Right lung (tissue), 5 donors: ENCODE measurements around the gene CCDC116. TPM values are rescaled to one million over a fixed set of nuclear protein-coding genes. Genes with fewer than 3 reads are reported as not detected.

ENCODE experiments used
- DNase-seq, 2 donors: peaks; one replicate each; pipeline ENCODE4 v3.0.0-alpha.2; 2013
- polyA plus RNA-seq, 5 donors: library from polyadenylated mRNA; unstranded; fragments of 120-200 nt; gene quantifications; one replicate each; pipeline versions ENCODE4 v1.2.1 to v1.2.3, GENCODE V29; 2013; ENCODE audit warnings: inconsistent platforms in 1 of 5, low replicate concordance in 1 of 5; ENCODE audit not compliant: insufficient read length in 5 of 5, insufficient read depth in 1 of 5

Gene CCDC116
- polyA plus RNA-seq, 5 donors = 0.90 to 1.6 (median 1.3) TPM

DNA sequence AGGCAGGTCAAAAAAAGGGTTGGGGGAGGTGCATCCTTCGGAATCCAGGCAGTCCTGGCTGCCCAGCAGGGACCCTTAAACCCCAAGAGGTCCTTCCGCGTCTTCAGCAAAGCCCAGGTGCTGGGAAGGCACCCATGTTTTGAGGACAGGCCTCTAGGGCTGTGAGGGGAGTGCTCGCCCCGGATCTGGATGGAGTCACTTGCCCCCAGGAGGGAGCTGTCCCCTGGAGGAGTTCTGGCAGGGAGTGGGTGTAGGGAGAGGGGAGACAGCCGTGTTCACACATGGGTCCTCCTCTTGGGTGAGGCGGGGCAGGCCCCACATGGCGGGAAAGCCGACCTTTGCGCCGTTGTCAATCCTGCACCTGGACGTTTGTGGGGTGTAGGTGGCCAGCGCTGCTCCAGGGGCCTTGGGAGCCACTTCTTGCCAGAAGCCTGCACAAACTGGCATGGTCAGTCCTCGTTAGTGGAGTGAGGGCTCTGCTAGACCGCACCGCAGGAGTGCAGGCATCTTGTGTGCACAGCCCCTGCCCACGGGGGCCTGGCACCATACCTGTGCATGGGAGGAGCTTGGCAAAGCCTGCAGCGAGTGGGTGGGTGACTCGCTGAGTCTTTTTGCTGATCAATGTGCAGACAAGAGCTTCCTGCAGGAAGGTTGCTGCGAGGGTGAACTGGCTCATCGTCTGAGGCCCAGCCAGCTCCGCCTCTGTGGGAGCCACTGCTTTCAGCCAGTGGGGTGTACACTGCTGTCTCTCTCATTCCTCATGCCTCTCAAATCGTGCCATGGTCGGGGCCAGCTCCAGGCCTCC lies 49.2 kb downstream of the CCDC116 start:
- DNase-seq = no peak

DNA sequence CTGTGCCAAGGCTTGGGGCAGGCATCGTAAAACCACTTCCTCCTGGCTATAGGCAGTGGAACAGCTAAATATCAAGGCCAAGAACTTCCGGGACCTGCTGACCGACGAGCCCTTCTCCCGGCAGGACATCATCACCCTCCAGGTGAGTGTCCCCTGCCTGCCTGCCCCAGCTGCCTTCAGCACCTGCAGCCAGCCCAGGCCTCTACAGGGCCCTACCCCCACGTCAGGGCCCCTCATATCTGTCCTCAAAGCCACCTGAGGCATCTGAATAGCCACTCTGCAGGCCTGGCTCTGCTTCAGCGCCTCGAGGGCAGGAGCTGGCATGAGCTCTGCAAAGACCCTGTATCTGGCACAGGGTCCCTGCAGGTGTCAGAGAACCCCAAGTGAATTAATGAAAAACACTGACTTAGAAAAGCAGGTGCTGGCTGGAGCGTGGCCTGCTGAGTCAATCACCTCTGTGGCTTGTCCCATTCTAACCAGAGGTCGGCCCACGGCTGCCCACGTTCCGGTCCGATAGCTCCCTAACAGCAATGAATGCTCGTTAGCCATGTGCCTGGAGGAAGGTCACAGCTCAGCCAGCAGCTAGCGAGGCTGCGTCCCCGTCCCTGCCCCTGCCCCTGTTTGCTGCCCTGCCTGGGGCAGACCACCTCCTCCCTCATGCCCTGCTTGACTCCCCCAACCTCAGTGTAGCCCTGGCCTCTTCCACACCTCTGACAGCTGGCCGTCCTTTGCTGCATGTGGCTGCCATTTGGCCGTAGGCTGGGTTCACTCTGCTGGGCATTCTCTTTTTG lies 50.0 kb downstream of the CCDC116 start:
- DNase-seq = no peak

DNA sequence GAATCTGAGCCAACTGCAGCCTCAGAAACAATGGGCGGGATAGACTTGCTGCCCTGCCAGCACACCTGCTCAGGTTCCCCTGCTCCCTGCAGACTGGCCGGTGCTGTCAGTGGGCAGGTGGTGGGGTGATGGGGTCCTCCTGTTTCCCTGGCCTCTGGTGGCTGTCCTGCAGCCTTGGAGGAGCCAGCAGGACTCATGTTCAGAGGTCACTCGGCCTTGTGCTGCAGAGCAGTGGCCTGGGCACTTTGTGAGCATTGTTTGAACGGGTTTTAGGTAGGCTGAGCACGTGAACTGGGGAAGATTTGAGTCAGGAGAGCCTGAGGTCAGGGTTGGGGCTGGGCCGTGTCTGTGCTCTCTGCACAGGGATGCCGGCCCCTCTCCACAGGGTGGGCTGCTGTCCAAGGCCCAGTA lies 50.8 kb downstream of the CCDC116 start:
- no peak for DNase-seq

DNA sequence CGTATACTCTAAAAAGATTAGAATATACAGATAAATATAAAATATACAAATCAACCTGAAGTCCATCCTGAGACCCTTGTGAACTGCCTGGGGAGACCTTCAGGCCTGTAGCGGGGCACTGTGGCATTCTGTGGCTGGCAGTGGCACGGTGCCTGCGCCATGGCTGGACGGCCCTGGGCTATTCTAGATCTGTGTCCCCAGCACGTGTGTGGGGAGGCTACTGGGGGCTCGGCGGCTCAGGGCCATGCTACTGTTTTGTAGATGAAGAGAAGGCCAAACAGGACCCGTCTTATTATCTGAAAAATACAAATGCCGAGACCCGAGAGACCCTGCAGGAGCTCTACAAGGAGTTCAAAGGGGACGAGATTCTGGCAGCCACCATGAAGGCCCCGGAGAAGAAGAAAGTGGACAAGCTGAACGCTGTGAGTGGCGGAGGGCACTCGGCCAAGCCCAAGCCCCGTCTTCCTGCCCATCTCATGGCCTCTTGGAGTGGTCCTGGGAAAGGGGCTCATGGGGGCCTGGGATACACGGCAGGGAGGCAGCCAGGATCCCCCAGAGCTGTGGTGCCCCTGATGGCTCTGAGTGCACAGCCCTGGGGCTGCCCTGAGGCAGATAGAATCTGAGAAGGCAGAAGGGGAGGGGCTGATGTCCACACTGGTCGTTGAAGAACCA lies 52.1 kb downstream of the CCDC116 start:
- no peak for DNase-seq

DNA sequence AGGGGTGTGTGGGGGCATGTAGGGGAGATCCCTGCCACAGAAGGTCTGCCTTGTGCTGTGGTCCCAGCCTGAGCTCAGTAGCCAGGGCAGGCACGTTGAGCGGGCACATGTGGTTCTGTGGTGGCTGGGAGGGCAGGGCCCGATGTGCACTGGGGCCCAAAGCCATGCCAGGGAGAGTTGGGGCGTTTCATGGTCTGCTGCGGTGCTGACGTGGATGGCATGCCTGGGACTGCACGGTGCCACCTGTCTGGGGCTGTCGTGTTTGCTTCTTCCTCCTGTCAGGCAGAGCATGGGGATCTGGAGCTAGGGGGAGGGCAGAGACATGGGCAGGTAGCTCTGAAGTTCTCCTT lies 52.6 kb downstream of the CCDC116 start:
- DNase-seq = no peak

DNA sequence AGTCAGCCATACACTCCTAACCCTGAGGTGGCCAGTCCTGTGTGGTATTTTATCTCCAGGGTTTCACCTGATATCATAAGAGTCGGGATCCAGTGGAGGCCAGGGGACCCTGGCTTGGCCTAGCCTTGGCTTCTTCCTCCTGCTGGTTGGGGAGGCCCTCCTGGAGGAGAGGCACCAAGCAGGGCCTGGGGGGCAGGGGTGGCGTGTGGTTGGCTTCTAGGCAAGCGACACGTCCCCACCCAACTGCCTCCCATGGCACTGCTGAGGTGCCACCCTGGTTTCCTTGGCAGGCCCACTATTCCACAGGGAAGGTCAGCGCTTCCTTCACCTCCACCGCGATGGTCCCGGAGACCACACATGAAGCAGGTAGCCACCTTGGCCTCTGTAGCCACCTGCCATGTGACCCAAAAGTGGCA lies 53.6 kb downstream of the CCDC116 start:
- DNase-seq = no peak

Other genes starting within 250 kb of the CCDC116 start
- gene RIMBP3B, start 249.0 kb upstream of the CCDC116 start, polyA plus RNA-seq = under 1 TPM in 1 of 5 donors, not detected in 4; 0.03 TPM
- 1 to 10 TPM; 5.6 to 8.4 (median 6.7) TPM for gene HIC2, start 215.4 kb upstream of the CCDC116 start, polyA plus RNA-seq
- gene TMEM191C, start 165.4 kb upstream of the CCDC116 start, polyA plus RNA-seq = 1 to 10 TPM; 1.2 to 3.0 (median 1.9) TPM
- under 1 TPM in 4 of 5 donors, not detected in 1; 0.09 to 0.27 (median 0.24) TPM for gene RIMBP3C, start 81.3 kb upstream of the CCDC116 start, polyA plus RNA-seq
- 10 to 100 TPM; 41.3 to 52.8 (median 47.5) TPM for gene UBE2L3, start 65.0 kb upstream of the CCDC116 start, polyA plus RNA-seq
- gene YDJC, start 2.7 kb upstream of the CCDC116 start, polyA plus RNA-seq = 10 to 100 TPM in 1 of 5 donors, 1 to 10 TPM in 4; 6.6 to 14.0 (median 8.9) TPM
- gene SDF2L1, start 9.5 kb downstream of the CCDC116 start, polyA plus RNA-seq = 10 to 100 TPM; 11.5 to 32.0 (median 13.2) TPM
- 10 to 100 TPM; 33.3 to 41.6 (median 38.3) TPM for gene PPIL2, start 33.3 kb downstream of the CCDC116 start, polyA plus RNA-seq
- 10 to 100 TPM; 15.2 to 20.1 (median 19.4) TPM for gene YPEL1, start 103.0 kb downstream of the CCDC116 start, polyA plus RNA-seq
- 100 to 1,000 TPM in 3 of 5 donors, 10 to 100 TPM in 2; 86.8 to 113 (median 105) TPM for gene MAPK1, start 234.9 kb downstream of the CCDC116 start, polyA plus RNA-seq